ENCODE measurements around the gene SNRNP35. TPM values are rescaled to one million over a fixed set of nuclear protein-coding genes. Genes with fewer than 3 reads are reported as not detected.
"Not testable (repeated sequence)": the region's sequence is repeated elsewhere in the genome, so short reads cannot be mapped to it uniquely, and the experiment has no call there.

Gene SNRNP35
- total RNA-seq, 1 donor from 2014 or later: 18.8 TPM

GRCh38 chr12:123491056-123491455, 33.1 kb downstream of the SNRNP35 start:
- Mint-ChIP-seq H3K9me3 (ENCODE audit: unreplicated experiment) (no peaks in the 10 kb centered on the region), H3K4me1 (ENCODE audit: unreplicated experiment) (no peaks in the 10 kb centered on the region), H3K27ac (ENCODE audit: unreplicated experiment) (no peak overlapping the region), H3K36me3 (ENCODE audit: low read depth, unreplicated experiment) (peaks cover 7% of the 10 kb centered on the region), H3K27me3 (ENCODE audit: unreplicated experiment) (peaks cover 2% of the 10 kb centered on the region), H3K4me3 (ENCODE audit: unreplicated experiment) (no peak overlapping the region)
- no peak for TF ChIP-seq CTCF (IDR thresholded peaks at IDR 0.05; ENCODE audit: unreplicated experiment)
- DNase-seq (ENCODE audit: low spot score): no peak

- Mint-ChIP-seq H3K27me3 (ENCODE audit: unreplicated experiment) (peaks cover 2% of the 10 kb centered on the region), H3K4me3 (ENCODE audit: unreplicated experiment) (no peak overlapping the region), H3K9me3 (ENCODE audit: unreplicated experiment) (no peaks in the 10 kb centered on the region), H3K27ac (ENCODE audit: unreplicated experiment) (no peak overlapping the region), H3K4me1 (ENCODE audit: unreplicated experiment) (no peaks in the 10 kb centered on the region), H3K36me3 (ENCODE audit: low read depth, unreplicated experiment) (peaks cover 8% of the 10 kb centered on the region)
- TF ChIP-seq CTCF (IDR thresholded peaks at IDR 0.05; ENCODE audit: unreplicated experiment): no peak
- no peak for DNase-seq (ENCODE audit: low spot score)
These were observed 33.5 kb downstream of the SNRNP35 start for GRCh38 chr12:123491481-123491880.

GRCh38 chr12:123492339-123493039, 34.5 kb downstream of the SNRNP35 start:
- H3K4me1 Mint-ChIP-seq (ENCODE audit: unreplicated experiment); DNase-seq (ENCODE audit: low spot score); H3K9me3 Mint-ChIP-seq (ENCODE audit: unreplicated experiment); H3K27ac Mint-ChIP-seq (ENCODE audit: unreplicated experiment); H3K4me3 Mint-ChIP-seq (ENCODE audit: unreplicated experiment); H3K27me3 Mint-ChIP-seq (ENCODE audit: unreplicated experiment): not testable (repeated sequence)
- peaks cover 14% of the 10 kb centered on the region for H3K36me3 Mint-ChIP-seq (ENCODE audit: low read depth, unreplicated experiment)

GRCh38 chr12:123494124-123494851, 36.3 kb downstream of the SNRNP35 start:
- Mint-ChIP-seq H3K4me3 (ENCODE audit: unreplicated experiment) (peak overlapping the region; percentile 2), H3K27me3 (ENCODE audit: unreplicated experiment) (peaks cover 9% of the 10 kb centered on the region), H3K27ac (ENCODE audit: unreplicated experiment) (no peak overlapping the region), H3K4me1 (ENCODE audit: unreplicated experiment) (no peaks in the 10 kb centered on the region), H3K9me3 (ENCODE audit: unreplicated experiment) (no peaks in the 10 kb centered on the region), H3K36me3 (ENCODE audit: low read depth, unreplicated experiment) (peaks cover 28% of the 10 kb centered on the region)
- no peak for TF ChIP-seq CTCF (IDR thresholded peaks at IDR 0.05; ENCODE audit: unreplicated experiment)
- no peak for DNase-seq (ENCODE audit: low spot score)

- H3K36me3 Mint-ChIP-seq (ENCODE audit: low read depth, unreplicated experiment): peaks cover 32% of the 10 kb centered on the region
- H3K4me3 Mint-ChIP-seq (ENCODE audit: unreplicated experiment): peak overlapping the region; percentile 43
- no peak for DNase-seq (ENCODE audit: low spot score)
- H3K9me3 Mint-ChIP-seq (ENCODE audit: unreplicated experiment): no peaks in the 10 kb centered on the region
- no peaks in the 10 kb centered on the region for H3K4me1 Mint-ChIP-seq (ENCODE audit: unreplicated experiment)
- H3K27me3 Mint-ChIP-seq (ENCODE audit: unreplicated experiment): peaks cover 9% of the 10 kb centered on the region
- H3K27ac Mint-ChIP-seq (ENCODE audit: unreplicated experiment): no peak overlapping the region
- no peak for TF ChIP-seq CTCF (IDR thresholded peaks at IDR 0.05; ENCODE audit: unreplicated experiment)
These were observed 39.1 kb downstream of the SNRNP35 start for GRCh38 chr12:123497065-123497464.

Data from endothelial cell (in vitro differentiated cells).